ENCODE data around the gene A1CF.
"Not testable (repeated sequence)": the region's sequence is repeated elsewhere in the genome, so short reads cannot be mapped to it uniquely, and the experiment has no call there.

A1CF gene

GRCh38 chr10:50857579-50857978, 27.8 kb downstream of the A1CF start:
- no peak for DNase-seq

GRCh38 chr10:50855461-50855860, 30.0 kb downstream of the A1CF start:
- DNase-seq: no peak

GRCh38 chr10:50855015-50855414, 30.4 kb downstream of the A1CF start:
- DNase-seq: no peak

- no peak for DNase-seq
These were observed 31.9 kb downstream of the A1CF start for GRCh38 chr10:50853557-50853956.

- no peak for DNase-seq
These were observed 33.3 kb downstream of the A1CF start for GRCh38 chr10:50851884-50852671.

GRCh38 chr10:50850578-50851230, 34.7 kb downstream of the A1CF start:
- DNase-seq: no peak

GRCh38 chr10:50846753-50847152, 38.7 kb downstream of the A1CF start:
- no peak for DNase-seq

- no peak for DNase-seq
These were observed 48.3 kb downstream of the A1CF start for GRCh38 chr10:50837095-50837494.

GRCh38 chr10:50832171-50832751, 53.2 kb downstream of the A1CF start:
- no peak for DNase-seq

GRCh38 chr10:50830066-50830465, 55.4 kb downstream of the A1CF start:
- no peak for DNase-seq

- no peak for DNase-seq
These were observed 60.6 kb downstream of the A1CF start for GRCh38 chr10:50824782-50825181.

- DNase-seq: no peak
These were observed 61.6 kb downstream of the A1CF start for GRCh38 chr10:50823789-50824188.

- DNase-seq: no peak
These were observed 75.8 kb downstream of the A1CF start for GRCh38 chr10:50809596-50809995.

- no peak for DNase-seq
These were observed 77.3 kb downstream of the A1CF start for GRCh38 chr10:50807851-50808776.

- DNase-seq: no peak
These were observed 79.3 kb downstream of the A1CF start for GRCh38 chr10:50805981-50806622.

- DNase-seq: no peak
These were observed 85.8 kb downstream of the A1CF start for GRCh38 chr10:50799595-50799994.

- no peak for DNase-seq
These were observed 87.1 kb downstream of the A1CF start for GRCh38 chr10:50798297-50798696.

- DNase-seq: no peak
These were observed 88.7 kb downstream of the A1CF start for GRCh38 chr10:50796693-50797092.

GRCh38 chr10:50794490-50794889, 90.9 kb downstream of the A1CF start:
- no peak for DNase-seq

GRCh38 chr10:50788951-50789945, 96.2 kb downstream of the A1CF start:
- DNase-seq: peak in 1 of 2 experiments; percentile 24

GRCh38 chr10:50787962-50788361, 97.5 kb downstream of the A1CF start:
- not testable (repeated sequence) for DNase-seq
